ENCODE measurements around the gene TAB2.

TAB2 gene

DNA sequence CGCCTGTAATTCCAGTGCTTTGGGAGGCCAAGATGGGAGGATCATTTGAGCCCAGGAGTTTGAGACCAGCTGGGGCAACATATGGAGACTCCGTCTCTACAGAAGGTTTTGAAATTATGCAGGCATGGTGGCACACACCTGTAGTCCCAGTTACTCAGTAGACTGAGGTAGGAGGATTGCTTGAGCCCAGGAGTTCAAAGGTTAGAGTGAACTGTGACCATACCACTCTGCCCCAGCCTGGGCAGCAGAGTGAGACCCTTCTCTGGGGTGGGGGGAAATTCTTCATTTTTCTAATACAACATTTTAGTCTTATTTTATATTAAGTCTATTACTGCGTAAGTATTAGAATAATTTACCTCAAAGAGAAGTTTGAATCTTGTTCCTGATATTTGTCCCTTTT is 62.5 kb downstream of the TAB2 start:
- no peak for DNase-seq

DNA sequence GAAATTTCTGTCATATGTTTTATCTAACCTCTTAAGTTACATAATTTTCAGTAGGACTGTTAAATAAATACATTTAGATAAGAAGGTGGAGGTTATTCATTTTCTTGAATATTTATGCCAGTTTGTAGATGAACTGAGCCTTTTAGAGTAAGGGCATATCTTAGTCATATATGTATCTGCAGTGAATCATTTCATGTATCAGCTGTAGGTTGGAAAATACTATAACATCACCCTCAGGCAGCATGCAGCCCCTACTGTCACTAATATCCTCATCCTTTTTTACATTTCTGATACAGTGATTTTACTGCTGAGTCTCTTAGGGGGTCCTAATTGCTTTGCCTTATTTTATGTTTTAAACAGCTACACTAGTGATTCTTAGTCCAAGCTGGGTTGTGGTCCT is 63.0 kb downstream of the TAB2 start:
- DNase-seq = no peak

DNA sequence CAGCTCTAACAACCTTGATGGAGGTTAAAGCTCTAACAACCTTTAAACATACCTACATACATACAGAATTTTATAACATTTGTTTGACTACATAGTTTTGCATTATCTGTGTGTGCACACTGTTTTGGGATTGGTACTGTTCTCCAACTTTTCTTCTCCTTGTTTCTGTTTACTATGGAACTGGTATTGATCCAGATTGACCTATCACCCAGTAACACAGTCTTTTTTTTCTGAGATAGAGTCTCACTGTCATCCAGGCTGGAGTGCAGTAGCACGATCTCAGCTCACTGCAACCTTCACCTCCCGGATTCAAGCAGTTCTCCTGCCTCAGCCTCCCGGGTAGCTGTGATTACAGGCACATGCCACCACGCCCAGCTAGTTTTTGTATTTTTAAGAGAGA is 65.9 kb downstream of the TAB2 start:
- DNase-seq = no peak

DNA sequence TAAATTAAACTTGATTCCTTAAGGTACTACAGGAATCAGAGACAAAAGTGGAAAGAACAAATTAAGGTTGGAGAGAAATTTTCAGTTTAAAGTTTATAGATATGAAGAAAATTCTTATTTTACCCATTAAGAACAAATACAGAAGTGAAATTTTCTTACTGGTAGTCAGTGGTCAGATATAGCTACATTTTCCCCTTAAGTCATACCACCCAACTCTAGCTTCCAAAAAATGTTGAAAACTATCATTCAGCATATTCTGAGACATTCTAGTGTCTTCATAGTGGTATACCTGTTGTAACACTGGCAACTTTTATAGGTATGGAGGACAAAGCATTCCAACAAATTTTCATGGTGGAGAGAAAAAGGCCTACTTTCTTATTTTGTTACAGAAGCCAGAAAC is 67.0 kb downstream of the TAB2 start:
- no peak for DNase-seq

DNA sequence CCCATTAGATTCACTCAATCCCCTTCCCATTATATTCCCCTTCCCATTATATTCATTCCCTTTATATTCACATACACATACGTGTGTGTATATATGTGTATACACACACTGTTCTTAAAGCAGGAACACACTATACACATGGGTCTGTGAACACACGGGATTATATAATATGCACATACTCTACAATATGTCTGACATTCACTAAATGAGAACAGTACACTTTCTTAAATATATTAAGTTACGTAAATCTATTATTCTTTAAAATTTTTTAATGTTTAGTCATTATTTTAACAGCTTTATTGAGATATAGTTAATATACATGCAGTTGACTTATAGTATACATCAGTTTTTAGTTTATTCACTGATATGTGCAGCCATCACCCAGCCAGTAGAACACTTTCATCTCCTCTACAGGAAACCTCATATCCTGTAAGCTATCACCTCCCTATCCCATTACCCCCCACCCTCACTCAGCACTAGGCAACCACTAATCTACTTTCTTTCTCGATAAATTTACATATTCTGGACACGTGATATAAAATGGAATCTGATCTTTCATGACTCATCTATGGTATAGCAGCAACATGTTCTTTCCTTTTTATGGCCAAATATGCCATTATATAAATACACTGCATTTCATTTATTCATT is 68.6 kb downstream of the TAB2 start:
- DNase-seq = no peak

DNA sequence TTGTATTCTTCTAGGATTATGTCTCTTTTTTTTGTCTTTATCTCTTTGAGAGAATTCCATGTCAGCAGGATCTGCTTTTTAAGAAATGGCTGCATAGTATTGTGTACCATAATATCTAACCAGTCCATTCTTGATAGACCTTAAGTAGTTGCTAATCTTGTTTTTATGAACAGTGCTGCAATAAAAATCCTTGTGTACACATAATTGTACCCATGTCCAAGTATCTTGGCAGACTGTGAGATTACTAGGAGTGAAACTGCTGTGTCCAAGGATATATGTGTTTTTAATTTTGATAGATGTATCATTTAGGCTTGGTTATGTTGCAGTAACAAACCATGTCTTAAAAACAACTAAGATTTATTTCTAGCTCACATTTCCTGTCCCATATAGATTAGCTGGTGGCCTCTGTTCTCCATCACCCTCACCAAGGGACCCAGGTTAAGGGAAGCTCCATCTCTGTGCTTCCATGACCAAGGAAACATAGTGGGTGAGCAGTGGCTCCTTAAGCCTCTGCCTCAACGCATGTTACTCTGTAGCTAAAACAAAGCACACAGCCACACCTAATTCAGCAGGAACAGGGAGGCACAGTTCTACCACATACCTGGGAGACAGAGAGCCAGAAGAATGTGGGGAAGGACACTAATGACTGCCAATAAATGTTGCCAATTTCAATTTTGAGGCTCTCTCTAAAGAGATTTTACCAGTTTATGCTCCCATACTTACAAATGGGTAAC is 70.4 kb downstream of the TAB2 start:
- DNase-seq = no peak

DNA sequence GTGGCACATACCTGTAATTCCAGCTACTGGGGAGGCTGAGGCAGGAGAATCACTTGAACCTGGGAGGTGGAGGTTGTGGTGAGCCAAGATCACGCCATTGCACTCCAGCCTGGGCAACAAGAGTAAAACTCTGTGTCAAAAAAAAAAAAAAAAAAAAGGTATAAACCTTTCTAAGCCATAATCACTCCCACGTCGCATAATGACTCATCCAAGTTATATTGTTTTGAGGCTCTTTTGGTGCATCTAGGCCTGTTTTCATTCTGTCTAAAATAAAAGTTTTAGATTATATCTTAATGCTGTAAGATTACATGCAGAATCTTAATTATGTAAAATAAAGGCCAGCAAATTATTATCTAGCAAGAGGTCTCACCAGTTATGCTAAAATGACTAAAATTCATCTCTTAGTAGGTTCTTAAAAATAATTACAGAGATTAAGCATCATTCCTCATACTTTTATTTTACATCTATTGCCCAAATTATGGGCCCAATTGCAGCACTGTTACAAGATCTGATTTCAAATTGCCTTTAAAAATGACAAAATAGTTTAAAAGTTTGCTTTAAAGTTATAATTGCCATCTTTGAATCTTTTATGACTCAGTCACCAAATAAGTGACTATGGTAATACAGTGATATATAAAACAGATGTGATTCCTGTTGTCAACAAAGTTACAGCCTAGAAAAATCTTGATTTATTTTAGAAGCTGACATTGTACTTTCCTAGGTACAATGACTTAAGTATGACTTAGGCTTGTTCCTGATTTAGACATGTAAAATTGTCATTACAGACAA is 72.2 kb downstream of the TAB2 start:
- DNase-seq = no peak

DNA sequence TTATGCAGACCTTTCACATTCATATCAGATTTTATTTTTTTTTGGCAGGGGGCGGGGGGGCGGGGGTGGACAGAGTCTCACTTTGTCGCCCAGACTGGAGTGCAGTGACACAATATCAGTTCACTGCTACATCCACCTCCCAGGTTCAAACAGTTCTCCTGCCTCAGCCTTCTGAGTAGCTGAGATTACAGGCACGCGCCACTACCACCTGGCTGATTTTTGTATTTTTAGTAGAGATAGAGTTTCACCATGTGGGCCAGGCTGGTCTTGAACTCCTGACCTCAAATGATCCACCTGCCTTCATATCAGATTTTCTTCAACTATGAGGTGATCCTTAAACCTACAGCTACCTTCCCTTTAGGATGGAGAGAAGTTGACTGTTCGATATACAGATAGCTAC is 74.6 kb downstream of the TAB2 start:
- no peak for DNase-seq

DNA sequence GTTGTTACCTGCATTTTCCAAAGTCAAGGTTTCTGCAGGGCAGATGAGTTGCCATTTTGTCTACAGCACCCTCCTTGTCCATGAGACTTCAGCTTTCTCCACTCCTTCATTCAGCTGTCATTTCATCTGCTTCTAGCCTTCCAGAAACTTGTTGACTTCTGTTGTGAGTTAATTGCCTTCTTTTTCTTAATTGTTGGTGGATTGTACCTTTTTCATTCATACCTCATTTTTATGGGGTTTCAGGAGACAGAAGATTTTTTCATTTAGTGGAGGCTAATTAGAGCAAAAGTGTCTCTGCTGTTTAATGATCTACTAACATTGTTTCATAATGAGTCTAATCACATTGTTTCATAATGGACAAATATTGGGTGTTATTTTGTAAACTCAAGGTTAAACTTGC is 75.0 kb downstream of the TAB2 start:
- no peak for DNase-seq

DNA sequence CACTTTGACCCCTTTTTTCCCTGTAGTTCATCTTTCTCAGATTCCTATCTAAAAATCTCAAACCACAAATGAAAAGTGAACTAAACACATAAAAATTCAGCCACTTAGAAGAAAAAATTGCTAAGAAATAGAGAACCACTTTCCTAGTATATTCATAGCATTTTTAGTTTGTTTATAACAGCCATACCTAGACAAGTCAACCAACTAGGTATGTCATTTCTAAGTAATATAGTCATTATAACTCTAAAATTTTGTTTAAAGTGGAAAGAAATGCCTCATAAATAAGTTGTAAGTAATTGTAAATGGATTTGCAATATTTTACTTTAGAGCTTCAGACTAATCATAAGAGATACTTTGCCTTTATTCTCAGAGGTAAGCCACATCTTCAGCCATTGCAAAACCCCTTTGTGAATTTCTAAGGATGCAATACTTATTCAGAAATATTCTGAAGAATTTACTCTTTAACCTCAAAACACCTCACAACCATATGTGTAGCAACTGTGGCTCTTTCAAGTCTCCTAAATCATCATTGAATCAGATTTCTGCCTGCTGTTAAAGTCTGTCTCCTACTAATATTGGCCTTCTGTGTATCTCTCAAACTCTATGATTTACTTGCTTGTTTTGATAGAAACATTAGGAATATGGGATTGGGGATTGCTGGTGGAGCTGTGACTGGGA is 75.6 kb downstream of the TAB2 start:
- no peak for DNase-seq

DNA sequence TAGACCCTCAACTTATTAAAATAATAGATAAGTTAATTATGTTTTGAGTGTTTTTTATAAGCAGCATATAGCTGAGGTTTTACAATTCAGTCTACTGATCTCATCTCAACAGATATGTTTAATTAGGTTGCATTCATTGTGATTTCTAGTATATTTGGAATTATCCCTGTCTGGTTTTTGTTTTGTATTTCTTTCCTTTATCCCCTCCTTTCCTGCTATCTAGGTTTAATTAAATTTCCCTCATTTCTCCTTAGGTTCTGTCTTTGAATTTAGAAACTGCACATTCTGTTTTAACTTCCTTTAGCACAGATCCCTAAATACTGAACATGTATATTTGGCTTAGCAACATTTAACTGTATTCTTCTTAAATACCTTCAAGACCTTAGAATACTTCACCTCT is 77.7 kb downstream of the TAB2 start:
- DNase-seq = no peak

DNA sequence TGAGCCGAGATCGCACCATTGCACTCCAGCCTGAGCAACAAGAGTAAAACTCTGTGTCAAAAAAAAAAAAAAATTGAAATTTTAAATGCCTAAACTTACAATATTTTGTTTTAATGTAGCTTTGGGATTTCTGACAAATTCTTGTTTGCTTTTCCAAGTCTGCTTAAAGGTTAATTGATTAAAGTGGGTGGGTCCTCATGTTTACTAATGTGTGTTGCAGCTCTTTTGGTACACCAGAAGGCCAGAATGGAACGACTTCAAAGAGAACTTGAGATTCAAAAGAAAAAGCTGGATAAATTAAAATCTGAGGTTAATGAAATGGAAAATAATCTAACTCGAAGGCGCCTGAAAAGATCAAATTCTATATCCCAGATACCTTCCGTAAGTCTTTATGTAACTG is 79.9 kb downstream of the TAB2 start:
- DNase-seq = no peak

DNA sequence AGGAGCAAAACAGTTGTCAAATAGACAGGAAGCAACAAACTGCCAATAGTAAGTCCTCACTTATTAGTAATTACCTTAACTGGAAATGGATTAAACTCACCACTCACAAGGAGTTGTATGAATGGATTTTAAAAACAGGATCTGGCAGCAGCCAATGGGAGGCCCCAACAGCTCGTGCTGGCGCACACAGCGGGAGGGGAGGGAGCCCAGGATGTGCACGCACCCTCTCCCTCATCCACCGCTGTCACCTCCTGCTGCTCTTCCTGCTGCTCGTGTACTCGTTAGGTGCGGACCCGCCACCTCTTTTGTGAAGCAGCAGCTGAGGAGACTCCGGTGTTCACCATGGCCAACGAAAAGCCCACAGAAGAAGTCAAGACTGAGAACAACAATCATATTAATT is 82.5 kb downstream of the TAB2 start, which contains the start of gene SUMO4:
TSS of gene SUMO4 (plus strand) at position 213 of the 400 bp plus-strand sequence. CDS start at position 343, 130 bp downstream.
- no peak for DNase-seq

DNA sequence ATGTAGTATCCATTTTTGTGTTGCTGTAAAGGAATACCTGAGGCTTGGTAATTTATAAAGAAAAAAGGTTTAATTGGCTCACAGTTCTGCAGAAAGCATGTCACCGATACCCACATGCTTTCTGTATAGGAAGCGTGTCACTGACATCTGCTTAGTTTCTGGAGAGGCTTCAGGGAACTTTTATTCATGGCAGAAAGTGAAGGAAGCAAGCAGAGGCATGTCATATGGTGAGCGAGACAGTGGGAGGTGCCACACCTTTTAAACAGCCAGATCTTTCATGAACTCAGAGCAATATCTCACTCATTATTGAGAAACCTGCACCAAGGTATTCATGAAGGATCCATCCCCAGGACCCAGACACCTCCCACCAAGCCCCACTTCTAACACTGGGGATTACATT is 86.0 kb downstream of the TAB2 start:
- DNase-seq = no peak

DNA sequence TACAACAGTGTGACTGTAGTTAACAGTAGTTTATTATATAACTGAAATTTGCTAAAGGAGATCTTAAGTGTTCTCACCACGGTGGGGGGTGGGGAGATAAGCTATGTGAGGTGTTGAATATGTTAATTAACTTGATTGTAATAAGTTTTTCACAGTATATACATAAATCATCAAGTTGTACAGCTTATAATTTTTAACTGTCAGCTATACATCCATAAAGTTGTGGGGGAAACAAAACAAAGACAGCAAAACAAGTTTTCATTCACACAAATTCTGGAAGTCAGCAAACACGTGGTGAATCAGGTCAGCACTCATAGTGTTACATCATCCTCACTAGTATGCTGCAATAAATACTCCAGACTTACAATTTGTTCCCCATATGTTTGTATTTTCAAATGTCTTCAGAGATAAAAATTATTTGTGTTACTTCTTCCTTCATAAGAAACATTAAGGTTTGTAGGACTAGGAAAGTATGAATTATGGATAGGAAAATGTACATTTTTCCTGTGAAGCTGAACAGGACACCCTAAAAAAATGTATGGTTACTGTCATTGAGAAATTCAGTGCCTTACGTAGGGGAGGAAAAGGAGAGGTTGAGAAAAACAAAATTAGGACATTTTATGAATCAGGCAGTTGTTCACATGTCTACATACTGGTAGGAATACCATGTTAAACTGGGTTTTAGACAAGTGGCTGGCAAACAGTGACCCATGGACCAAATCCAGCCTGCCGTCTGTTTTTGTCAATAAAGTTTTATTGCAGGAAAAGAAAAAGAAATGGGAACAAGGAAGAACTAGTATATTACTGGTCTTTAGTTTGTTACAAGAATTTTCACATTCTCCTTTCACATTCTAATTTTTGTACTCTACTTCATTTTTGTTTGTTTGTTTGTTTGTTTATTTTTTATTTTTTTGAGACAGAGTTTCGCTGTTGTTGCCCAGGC is 88.6 kb downstream of the TAB2 start:
- no peak for DNase-seq

DNA sequence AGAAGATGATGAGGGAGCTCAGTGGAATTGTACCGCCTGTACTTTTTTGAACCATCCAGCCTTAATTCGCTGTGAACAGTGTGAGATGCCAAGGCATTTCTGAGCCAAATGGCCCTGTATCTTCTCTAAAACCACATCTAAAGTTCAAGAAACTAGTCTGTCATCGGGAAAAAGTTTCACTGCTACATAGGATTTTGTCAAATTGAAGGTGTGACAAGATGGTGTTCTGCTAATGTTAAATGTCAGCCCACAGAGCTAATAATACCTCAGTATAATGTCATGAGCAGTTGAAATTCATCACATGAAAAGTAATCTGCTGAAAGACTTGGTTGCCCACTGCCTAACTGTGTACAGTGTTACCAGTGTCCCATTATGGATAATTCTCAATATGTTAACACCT is 92.1 kb downstream of the TAB2 start:
- no peak for DNase-seq

DNA sequence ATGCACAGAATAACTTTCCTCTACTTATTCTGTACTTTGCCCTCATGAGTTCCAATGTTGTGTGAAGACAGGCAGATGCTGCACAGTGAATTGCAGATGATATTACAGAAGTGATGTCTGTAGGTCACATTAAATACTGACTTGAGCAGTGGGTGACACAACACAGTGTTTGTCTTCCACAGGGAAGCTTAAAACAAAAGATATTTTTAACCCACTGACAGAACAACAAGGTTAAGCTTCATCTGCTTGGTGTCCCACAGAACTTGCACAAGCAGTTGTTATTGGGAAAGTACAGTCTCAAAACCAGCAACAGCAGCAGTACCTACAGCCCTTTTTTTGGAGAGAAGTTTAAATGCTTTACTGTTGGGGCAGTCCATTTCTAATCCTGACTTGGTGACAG is 93.0 kb downstream of the TAB2 start:
- DNase-seq = no peak

DNA sequence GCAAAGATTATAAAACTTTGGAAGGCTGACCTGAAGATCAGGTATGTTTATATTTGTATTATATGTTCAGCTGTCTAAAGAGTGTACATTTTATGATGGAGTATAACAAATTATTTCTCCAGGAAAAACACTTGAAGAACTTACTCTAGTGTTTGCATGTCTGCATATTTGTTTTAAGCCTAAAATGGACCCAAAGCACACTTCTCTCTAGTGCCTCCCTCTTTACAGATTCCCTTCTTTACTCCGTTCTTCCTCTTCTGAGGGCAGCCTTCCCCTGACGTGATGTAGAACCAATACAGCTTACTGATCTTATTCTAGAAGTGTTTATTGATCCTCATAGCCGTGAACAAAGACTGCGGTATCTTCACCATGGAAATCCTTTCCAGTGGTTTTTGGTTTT is 96.5 kb downstream of the TAB2 start:
- DNase-seq = no peak

DNA sequence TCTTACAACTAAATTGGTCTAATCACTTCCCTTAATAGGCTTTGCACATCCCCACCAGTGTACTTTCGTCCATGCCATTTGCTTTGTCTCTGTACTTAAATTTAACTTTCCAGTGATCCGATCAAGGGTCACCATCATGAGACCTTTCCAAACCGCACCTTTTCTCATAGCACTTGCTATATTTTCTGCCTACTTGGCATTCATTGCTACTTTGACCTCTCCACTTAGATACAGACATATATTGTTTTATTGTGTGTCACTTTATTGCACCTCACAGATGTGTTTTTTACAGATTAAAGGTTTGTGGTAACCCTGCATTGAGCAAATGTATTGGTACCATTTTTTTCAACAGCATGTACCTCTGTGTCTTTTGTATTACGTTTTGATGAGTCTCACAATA is 97.3 kb downstream of the TAB2 start:
- DNase-seq = no peak

DNA sequence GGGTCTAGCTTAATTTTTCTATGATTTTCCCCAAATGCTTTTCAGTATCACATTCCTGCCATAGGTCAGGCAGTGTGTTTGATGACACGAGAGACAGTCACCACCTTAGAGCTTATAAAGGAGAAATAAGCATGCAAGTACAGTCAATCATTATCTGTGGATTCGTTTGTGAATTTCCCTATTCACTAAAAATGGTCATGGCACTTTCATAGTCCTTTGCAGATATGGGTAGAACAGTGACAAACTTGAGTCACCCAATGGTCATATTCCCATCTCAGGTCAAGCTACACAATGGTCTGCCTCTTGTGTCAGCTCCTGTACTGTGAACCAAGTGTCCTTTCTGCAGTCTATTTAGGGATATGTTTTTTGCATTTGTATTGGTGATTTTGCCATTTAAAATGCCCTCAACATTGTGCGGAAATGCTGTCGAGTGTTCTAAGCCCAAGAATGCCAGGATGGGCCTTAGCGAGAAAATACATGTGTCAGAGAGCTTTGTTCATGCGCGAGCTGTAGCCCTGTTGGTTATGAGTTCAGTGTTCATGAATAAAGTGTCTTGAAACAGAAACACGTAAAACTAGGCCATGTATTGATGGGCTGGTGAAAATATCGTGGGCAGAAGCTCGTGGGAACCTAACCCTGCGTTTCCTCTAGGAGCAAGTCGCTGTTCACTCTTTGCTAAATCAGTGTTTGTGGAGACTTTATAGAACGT is 102.3 kb downstream of the TAB2 start:
- no peak for DNase-seq

DNA sequence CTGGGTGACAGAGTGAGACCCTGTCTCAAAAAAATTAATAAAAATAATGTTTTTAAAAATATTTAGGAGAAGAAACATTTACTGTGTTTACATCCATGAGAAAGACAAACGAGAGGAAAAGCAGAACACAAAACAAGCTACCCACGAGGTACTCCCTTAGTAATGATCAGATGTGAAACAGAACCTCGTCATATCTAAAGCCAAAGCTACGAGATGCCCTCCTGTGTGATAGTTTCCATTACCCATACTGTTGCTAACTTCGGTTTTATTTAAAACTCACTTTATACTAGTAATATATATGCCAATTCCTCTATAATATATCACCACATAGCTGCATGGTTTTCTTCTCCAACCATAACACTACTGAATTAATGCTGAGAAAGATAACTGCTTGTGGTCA is 103.6 kb downstream of the TAB2 start:
- no peak for DNase-seq

DNA sequence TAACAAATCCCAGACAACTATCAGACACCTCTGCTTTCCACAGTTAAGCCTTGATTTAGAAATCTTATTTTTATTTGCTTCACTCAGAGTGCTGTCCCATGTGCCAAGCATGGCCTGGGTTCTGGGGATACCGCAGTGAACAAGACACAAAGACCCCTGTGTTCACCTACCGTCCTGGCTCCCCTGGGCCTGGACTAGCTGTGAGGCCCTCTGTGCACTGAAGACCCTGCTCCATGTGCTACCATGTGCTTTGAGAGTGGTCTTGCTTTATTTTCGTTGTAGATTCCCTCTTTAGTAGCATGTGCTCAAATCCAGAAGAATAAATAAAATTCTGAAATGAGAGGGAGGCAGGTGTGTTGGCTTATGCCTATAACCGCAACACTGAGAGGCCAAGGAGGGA is 105.1 kb downstream of the TAB2 start:
- no peak for DNase-seq
